ENCODE data around the gene EIF4E2.

EIF4E2 gene

GRCh38 chr2:232600053-232600773 is 49.7 kb downstream of the EIF4E2 start:
- no peak for DNase-seq

- DNase-seq: no peak
Observed at GRCh38 chr2:232603283-232603682, 52.8 kb downstream of the EIF4E2 start.

GRCh38 chr2:232604535-232604934 is 54.0 kb downstream of the EIF4E2 start:
- no peak for DNase-seq

- DNase-seq: no peak
Observed at GRCh38 chr2:232607011-232607410, 56.5 kb downstream of the EIF4E2 start.

GRCh38 chr2:232609607-232610006 is 59.1 kb downstream of the EIF4E2 start:
- no peak for DNase-seq

- DNase-seq: no peak
Observed at GRCh38 chr2:232610081-232610480, 59.6 kb downstream of the EIF4E2 start.

- DNase-seq: no peak
Observed at GRCh38 chr2:232611061-232611460, 60.6 kb downstream of the EIF4E2 start.

- peak in 8 of 14 donors; percentile 10 to 71 (median 44) for DNase-seq
Observed at GRCh38 chr2:232611559-232612218, 61.2 kb downstream of the EIF4E2 start.

GRCh38 chr2:232613538-232614134 is 63.1 kb downstream of the EIF4E2 start:
- DNase-seq: no peak

GRCh38 chr2:232615339-232615738 is 64.8 kb downstream of the EIF4E2 start:
- no peak for DNase-seq
